ENCODE results near the gene PRRX1.

The PRRX1 gene

GRCh38 chr1:170770254-170770653 lies 106.3 kb downstream of the PRRX1 start:
- no peak for DNase-seq

- no peak for DNase-seq
Measured at GRCh38 chr1:170776252-170776651, 112.3 kb downstream of the PRRX1 start.

GRCh38 chr1:170776777-170777176 lies 112.8 kb downstream of the PRRX1 start:
- no peak for DNase-seq

Measured in EL (cell line).